G401 (cell line): ENCODE results near the gene CATSPER4. TPM values are rescaled to one million over a fixed set of nuclear protein-coding genes. Genes with fewer than 3 reads are reported as not detected.
A peak's percentile ranks its signal among the peaks of the same experiment; 100 is the strongest.
"Not testable (repeated sequence)": the region's sequence is repeated elsewhere in the genome, so short reads cannot be mapped to it uniquely, and the experiment has no call there.

Experiments
- DNase-seq: peaks from one replicate; pipeline ENCODE4 v3.0.0-alpha.2; 2015; ENCODE audit warnings: low spot score
- in situ Hi-C: cut with HindIII; loops from 2 replicates; pipeline ENCODE4 v1.10.0; 2016; ENCODE audit warnings: low sequenced_read_pairs, mixed read lengths
- total RNA-seq: library from RNA; depleted of rRNA; stranded (reverse); fragments of >200 nt; shearing (Covaris generic); gene quantifications from 2 replicates; pipeline ENCODE4 v1.2.3, GENCODE V29; 2014; rRNA removed

CATSPER4 gene
- total RNA-seq, 1 experiment from 2014 or later = not detected

- peak; percentile 60 for DNase-seq
Measured at GRCh38 chr1:26225033-26225831, 34.8 kb downstream of the CATSPER4 start.

GRCh38 chr1:26230682-26231081, 40.3 kb downstream of the CATSPER4 start:
- in situ Hi-C loops, DNase-seq: not testable (repeated sequence)

More at GRCh38 chr1:26225033-26225831, 34.8 kb downstream of the CATSPER4 start:
- in situ Hi-C loops = no loop called here

GRCh38 chr1:26233903-26234643, 43.7 kb downstream of the CATSPER4 start, which contains the start of gene CEP85:
CEP85 (plus strand) TSS chr1:26234200; CDS start chr1:26239784, 5,584 bp downstream.
- DNase-seq = peak; percentile 99
- in situ Hi-C loops = no loop called here

GRCh38 chr1:26234644-26235370, 44.4 kb downstream of the CATSPER4 start:
- in situ Hi-C loops = no loop called here
- DNase-seq = peak; percentile 20

- DNase-seq = no peak
- in situ Hi-C loops = no loop called here
Measured at GRCh38 chr1:26237230-26237966, 47.0 kb downstream of the CATSPER4 start.

- in situ Hi-C loops = no loop called here
- DNase-seq = no peak
Measured at GRCh38 chr1:26239936-26240335, 49.5 kb downstream of the CATSPER4 start.

Other genes with a start within 250 kb of the CATSPER4 start
- 6.5 and 9.2 TPM in 2 replicates for gene PAFAH2, start 192.5 kb upstream of the CATSPER4 start, total RNA-seq
- gene EXTL1, start 168.8 kb upstream of the CATSPER4 start, total RNA-seq = 88.2 and 101 TPM in 2 replicates
- 0.88 TPM in 1 of 2 replicates, not detected in the other for gene SLC30A2, start 144.5 kb upstream of the CATSPER4 start, total RNA-seq
- not detected in 2 replicates for gene TRIM63, start 123.0 kb upstream of the CATSPER4 start, total RNA-seq
- gene PDIK1L, start 78.8 kb upstream of the CATSPER4 start, total RNA-seq = 5.4 and 7.1 TPM in 2 replicates
- gene FAM110D, start 31.5 kb upstream of the CATSPER4 start, total RNA-seq = 3.5 and 5.1 TPM in 2 replicates
- gene C1orf232, start 21.6 kb upstream of the CATSPER4 start, total RNA-seq = not detected in 2 replicates
- gene ZNF593, start 20.7 kb upstream of the CATSPER4 start, total RNA-seq = 46.4 and 97.1 TPM in 2 replicates
- not detected in 2 replicates for gene ZNF593OS, start 18.8 kb upstream of the CATSPER4 start, total RNA-seq
- not detected in 2 replicates for gene CNKSR1, start 13.1 kb upstream of the CATSPER4 start, total RNA-seq
- gene CEP85, start 43.6 kb downstream of the CATSPER4 start, total RNA-seq = 16.7 and 19.1 TPM in 2 replicates
- 5.0 and 7.4 TPM in 2 replicates for gene SH3BGRL3, start 89.5 kb downstream of the CATSPER4 start, total RNA-seq
- gene UBXN11, start 116.0 kb downstream of the CATSPER4 start, total RNA-seq = 21.0 and 27.3 TPM in 2 replicates
- 0.55 and 2.3 TPM in 2 replicates for gene CD52, start 127.4 kb downstream of the CATSPER4 start, total RNA-seq
- gene CRYBG2, start 163.5 kb downstream of the CATSPER4 start, total RNA-seq = 5.5 and 18.6 TPM in 2 replicates
- gene ZNF683, start 182.1 kb downstream of the CATSPER4 start, total RNA-seq = not detected in 2 replicates
- 77.8 and 94.7 TPM in 2 replicates for gene LIN28A, start 220.2 kb downstream of the CATSPER4 start, total RNA-seq
- gene DHDDS, start 241.7 kb downstream of the CATSPER4 start, total RNA-seq = 44.1 and 50.3 TPM in 2 replicates